ENCODE data around the gene FBXL2. TPM values are rescaled to one million over a fixed set of nuclear protein-coding genes. Genes with fewer than 3 reads are reported as not detected.
"Not testable (repeated sequence)": the region's sequence is repeated elsewhere in the genome, so short reads cannot be mapped to it uniquely, and the experiment has no call there.

FBXL2 gene
- polyA plus RNA-seq, 2 of the 4 experiments (the other 2 are of a cell fraction), result 6.9 to 15.7 TPM

DNA sequence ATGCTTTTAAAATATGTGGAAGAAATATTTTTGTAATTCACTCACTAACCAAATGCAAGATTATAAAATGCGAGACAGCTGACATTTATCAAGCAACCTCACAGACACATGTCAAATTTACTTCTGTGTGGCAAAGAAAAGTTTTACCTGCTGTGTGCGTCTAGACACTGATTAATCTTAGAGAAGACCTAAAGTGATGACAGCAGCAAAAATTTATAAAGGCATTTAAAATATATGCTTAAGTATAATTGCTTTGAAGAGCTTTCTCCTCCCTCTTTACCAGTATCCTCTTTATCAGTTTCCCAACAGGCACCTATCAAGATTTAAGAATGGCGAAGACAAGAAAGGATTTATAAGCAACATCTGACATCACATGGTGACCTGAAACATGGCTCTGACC, 125.7 kb downstream of the FBXL2 start:
- no peak for FAIRE-seq
- 92% methylated on average over 3 of the region's 3 CpGs for WGBS (ENCODE audit: missing lambda C conversion rate)
- ChIA-PET CTCF (interaction anchor here (0.9 to 1.2 kb wide), 3 partner anchors 30 to 384 kb away, joined by 3 to 4 read pairs (median 3); no protein-coding TSS in a partner anchor), POLR2A (no interaction called here)
- Histone ChIP-seq H3K27ac (no peak overlapping the region), H3K4me2 (no peak overlapping the region), H3K4me1 (no peaks in the 10 kb centered on the region), H3K9me3 (no peaks in the 10 kb centered on the region), H3K4me3 (no peak overlapping the region)
- DNase-seq (ENCODE audit: low read depth in 1 of 2, low spot score in 1 of 2), result no peak
- no peak for ATAC-seq
- TF ChIP-seq, protein P1, sequence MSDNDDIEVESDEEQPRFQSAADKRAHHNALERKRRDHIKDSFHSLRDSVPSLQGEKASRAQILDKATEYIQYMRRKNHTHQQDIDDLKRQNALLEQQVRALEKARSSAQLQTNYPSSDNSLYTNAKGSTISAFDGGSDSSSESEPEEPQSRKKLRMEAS (IDR thresholded peaks at IDR 0.05), result no peak
- TF ChIP-seq, protein P2, sequence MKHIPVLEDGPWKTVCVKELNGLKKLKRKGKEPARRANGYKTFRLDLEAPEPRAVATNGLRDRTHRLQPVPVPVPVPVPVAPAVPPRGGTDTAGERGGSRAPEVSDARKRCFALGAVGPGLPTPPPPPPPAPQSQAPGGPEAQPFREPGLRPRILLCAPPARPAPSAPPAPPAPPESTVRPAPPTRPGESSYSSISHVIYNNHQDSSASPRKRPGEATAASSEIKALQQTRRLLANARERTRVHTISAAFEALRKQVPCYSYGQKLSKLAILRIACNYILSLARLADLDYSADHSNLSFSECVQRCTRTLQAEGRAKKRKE (CRISPR knock-in tag; IDR thresholded peaks at IDR 0.05; ENCODE audit: low read depth), result no peak
- TF ChIP-seq HOXB13 (CRISPR knock-in tag; IDR thresholded peaks at IDR 0.05; ENCODE audit: low read depth) (no peak), JUNB (IDR thresholded peaks at IDR 0.05) (no peak), MAFK (IDR thresholded peaks at IDR 0.05; ENCODE audit: partially characterized antibody) (peak; percentile 90)
- TF ChIP-seq, protein P3, sequence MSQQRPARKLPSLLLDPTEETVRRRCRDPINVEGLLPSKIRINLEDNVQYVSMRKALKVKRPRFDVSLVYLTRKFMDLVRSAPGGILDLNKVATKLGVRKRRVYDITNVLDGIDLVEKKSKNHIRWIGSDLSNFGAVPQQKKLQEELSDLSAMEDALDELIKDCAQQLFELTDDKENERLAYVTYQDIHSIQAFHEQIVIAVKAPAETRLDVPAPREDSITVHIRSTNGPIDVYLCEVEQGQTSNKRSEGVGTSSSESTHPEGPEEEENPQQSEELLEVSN (IDR thresholded peaks at IDR 0.05; ENCODE audit: borderline replicate concordance, low read depth), result no peak

DNA sequence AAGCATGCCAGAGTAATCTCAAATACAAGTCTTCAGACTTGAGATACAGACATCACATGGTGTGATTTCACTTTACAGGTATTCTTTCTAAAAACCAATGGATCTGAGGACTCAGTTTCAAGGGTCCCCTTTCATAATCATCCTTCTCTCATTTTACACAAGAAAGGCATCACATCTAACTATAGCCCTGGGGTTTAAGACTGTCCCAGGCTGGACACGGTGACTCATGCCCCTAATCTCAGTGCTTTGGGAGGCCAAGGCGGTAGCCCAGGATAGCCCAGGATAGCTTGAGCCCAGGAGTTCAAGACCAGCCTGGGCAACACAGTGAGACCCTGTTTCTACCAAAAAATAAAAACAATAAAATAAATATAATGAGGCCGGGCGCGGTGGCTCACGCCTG, 126.5 kb downstream of the FBXL2 start:
- CTCF ChIA-PET, result interaction anchor here (1.2 kb wide), 1 partner anchor 383 kb away, joined by 3 read pairs; no protein-coding TSS in a partner anchor
- TF ChIP-seq RNF2 (IDR thresholded peaks at IDR 0.05; ENCODE audit: borderline replicate concordance, low read depth) (no peak), FOXS1 (CRISPR knock-in tag; IDR thresholded peaks at IDR 0.05) (no peak), RCOR1 (IDR thresholded peaks at IDR 0.05; ENCODE audit: low read depth, low read length) (no peak), EP300 (IDR thresholded peaks at IDR 0.05) (no peak), EHMT2 (IDR thresholded peaks at IDR 0.05; ENCODE audit: low read depth) (no peak), HOXB13 (CRISPR knock-in tag; IDR thresholded peaks at IDR 0.05; ENCODE audit: low read depth) (no peak), SMC3 (IDR thresholded peaks at IDR 0.05) (no peak), TP53 (CRISPR knock-in tag; IDR thresholded peaks at IDR 0.05) (no peak), EHF (CRISPR knock-in tag; IDR thresholded peaks at IDR 0.05) (no peak)
- TF ChIP-seq, protein P3 (IDR thresholded peaks at IDR 0.05; ENCODE audit: borderline replicate concordance, low read depth), result no peak
- POLR2A ChIA-PET, result no interaction called here
- Histone ChIP-seq H3K4me3 (no peak overlapping the region), H3K4me1 (no peaks in the 10 kb centered on the region), H3K9me3 (no peaks in the 10 kb centered on the region), H3K4me2 (no peak overlapping the region), H3K27ac (no peak overlapping the region)
- ATAC-seq (peak in 1 of 2 experiments; percentile 41; a peak in 1 of 6 replicates), FAIRE-seq (no peak), DNase-seq (ENCODE audit: low read depth in 1 of 2, low spot score in 1 of 2) (no peak)
- WGBS (ENCODE audit: missing lambda C conversion rate), result 93% methylated on average over 6 of the region's 6 CpGs

DNA sequence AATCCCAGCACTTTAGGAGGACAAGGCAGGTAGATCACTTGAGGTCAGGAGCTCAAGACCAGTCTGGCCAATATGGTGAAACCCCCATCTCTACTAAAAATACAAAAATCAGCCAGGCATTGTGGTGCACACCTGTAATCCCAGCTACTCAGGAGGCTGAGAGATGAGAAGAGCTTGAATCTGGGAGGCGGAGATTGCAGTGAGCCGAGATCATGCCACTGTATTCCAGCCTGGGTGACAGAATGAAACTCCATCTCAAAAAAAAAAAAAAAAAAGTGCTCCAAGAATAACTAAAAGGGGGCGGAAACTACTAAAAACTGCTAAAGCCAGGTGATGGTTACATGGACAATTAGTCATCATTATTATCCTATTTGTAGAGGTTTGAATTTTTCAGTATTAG, 133.6 kb downstream of the FBXL2 start:
- H3K9me3 ChIP-seq; H3K4me2 ChIP-seq; FAIRE-seq; DNase-seq (ENCODE audit: low read depth in 1 of 2, low spot score in 1 of 2); POLR2A ChIA-PET; H3K27ac ChIP-seq; H3K4me1 ChIP-seq; H3K4me3 ChIP-seq; ATAC-seq: not testable (repeated sequence)
- CTCF ChIA-PET, result interaction anchor here (0.6 kb wide), 1 partner anchor 38 kb away, joined by 3 read pairs; no protein-coding TSS in a partner anchor
- 92% methylated on average over 3 of the region's 3 CpGs for WGBS (ENCODE audit: missing lambda C conversion rate)

DNA sequence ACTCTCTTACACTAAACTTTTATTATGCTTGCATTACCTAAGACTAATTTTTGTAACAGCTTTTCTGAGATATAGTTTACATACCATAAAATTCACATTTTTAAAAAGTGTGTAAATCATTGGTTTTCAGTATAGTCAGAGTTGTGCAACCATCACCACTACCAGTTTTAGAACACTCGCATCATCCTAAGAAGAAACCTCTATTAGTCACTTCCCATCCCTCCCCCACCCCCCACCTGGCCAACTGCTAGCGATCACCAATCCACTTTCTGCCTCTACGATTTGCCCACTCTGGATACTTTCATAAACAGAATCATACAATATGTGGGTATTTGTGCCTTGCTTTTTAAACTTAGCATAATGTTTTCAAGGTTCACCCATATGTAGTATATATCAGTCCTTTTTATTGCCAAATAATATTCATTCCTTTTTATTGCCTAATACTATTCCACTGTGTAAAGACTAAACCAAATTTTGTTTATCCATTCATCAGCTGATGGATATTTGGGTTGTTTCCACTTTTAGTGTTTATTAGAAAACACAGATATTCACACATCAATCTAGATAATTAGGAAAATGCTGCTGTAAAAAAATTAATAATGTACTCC, 139.9 kb downstream of the FBXL2 start:
- Histone ChIP-seq H3K9me3 (no peaks in the 10 kb centered on the region), H3K27ac (no peak overlapping the region), H3K4me2 (no peak overlapping the region), H3K4me3 (no peak overlapping the region), H3K4me1 (no peaks in the 10 kb centered on the region)
- ChIA-PET CTCF (no interaction called here), POLR2A (no interaction called here)
- 91% methylated on average over 3 of the region's 3 CpGs for WGBS (ENCODE audit: missing lambda C conversion rate)
- DNase-seq (ENCODE audit: low read depth in 1 of 2, low spot score in 1 of 2), result no peak
- no peak for FAIRE-seq
- no peak for ATAC-seq
- TF ChIP-seq, protein P4, sequence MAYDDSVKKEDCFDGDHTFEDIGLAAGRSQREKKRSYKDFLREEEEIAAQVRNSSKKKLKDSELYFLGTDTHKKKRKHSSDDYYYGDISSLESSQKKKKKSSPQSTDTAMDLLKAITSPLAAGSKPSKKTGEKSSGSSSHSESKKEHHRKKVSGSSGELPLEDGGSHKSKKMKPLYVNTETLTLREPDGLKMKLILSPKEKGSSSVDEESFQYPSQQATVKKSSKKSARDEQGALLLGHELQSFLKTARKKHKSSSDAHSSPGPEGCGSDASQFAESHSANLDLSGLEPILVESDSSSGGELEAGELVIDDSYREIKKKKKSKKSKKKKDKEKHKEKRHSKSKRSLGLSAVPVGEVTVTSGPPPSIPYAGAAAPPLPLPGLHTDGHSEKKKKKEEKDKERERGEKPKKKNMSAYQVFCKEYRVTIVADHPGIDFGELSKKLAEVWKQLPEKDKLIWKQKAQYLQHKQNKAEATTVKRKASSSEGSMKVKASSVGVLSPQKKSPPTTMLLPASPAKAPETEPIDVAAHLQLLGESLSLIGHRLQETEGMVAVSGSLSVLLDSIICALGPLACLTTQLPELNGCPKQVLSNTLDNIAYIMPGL (CRISPR knock-in tag; IDR thresholded peaks at IDR 0.05; ENCODE audit: borderline replicate concordance), result no peak
- TF ChIP-seq, protein P2 (CRISPR knock-in tag; IDR thresholded peaks at IDR 0.05; ENCODE audit: low read depth), result no peak
- TF ChIP-seq EP300 (IDR thresholded peaks at IDR 0.05) (no peak), JUN (IDR thresholded peaks at IDR 0.05) (no peak), CBX2 (IDR thresholded peaks at IDR 0.05; ENCODE audit: borderline replicate concordance, low read depth) (no peak), JUNB (IDR thresholded peaks at IDR 0.05) (no peak), POLR2AphosphoS2 (conservative IDR thresholded peaks at IDR 0.05; ENCODE audit: low read length) (no peak), ZFP36 (IDR thresholded peaks at IDR 0.05; ENCODE audit: borderline replicate concordance, partially characterized antibody) (no peak)
